HEK293 (cell line): ENCODE measurements around the gene BCAS3.

ENCODE experiments used
- CTCF ChIA-PET: fragments of 350-600 bp; formaldehyde crosslinking; extraction: SDS; loops from one replicate; lab custom pipeline; 2021; ENCODE audit warnings: antibody characterized with exemption; lab: Yijun Ruan, JAX
- POLR2A ChIA-PET: fragments of 300-600 bp; formaldehyde crosslinking; extraction: SDS; loops from one replicate; lab custom pipeline; 2020; ENCODE audit warnings: antibody characterized with exemption, inconsistent platforms; lab: Yijun Ruan, JAX
- H3K27ac ChIP-seq: fragments of 200-500 bp; sonication (Bioruptor generic); 2 replicates; pipeline ENCODE4 v1.5.1; 2014; ENCODE audit warnings: low read depth, low read length, control low read depth, inconsistent platforms; ENCODE audit errors: extremely low read depth
- H3K36me3 ChIP-seq, 2 experiments: fragments of 200-500 bp in 1 of 2; sonication (Bioruptor generic) in 1 of 2; 1 replicate in 1 of 2; 2 replicates in 1 of 2; pipeline ENCODE4 v1.5.1; 2014 to 2017; ENCODE audit warnings: inconsistent platforms in 2 of 2, low read length in 2 of 2; ENCODE audit not compliant: control insufficient read depth in 2 of 2, insufficient read depth in 1 of 2
- H3K4me1 ChIP-seq: fragments of 200-500 bp; sonication (Bioruptor generic); 2 replicates; pipeline ENCODE4 v1.5.1; 2014; ENCODE audit warnings: mild to moderate bottlenecking, low read length, inconsistent platforms; ENCODE audit not compliant: control insufficient read depth, insufficient read depth
- H3K4me3 ChIP-seq: 2 replicates; pipeline ENCODE4 v1.5.1; 2011; ENCODE audit warnings: low read depth, mild to moderate bottlenecking, control low read depth, low read length, moderate library complexity
- H3K9me3 ChIP-seq: fragments of 200-500 bp; sonication (Bioruptor generic); 2 replicates; pipeline ENCODE4 v1.5.1; 2014; ENCODE audit warnings: low read depth, low read length, inconsistent platforms; ENCODE audit not compliant: control insufficient read depth, insufficient read depth
- HOXA7 ChIP-seq: sonication (generic); formaldehyde crosslinking; IDR thresholded peaks from 2 replicates; pipeline ENCODE4 v1.8.1; 2022; ENCODE audit warnings: missing genetic modification reagents, borderline replicate concordance
- HOXC10 ChIP-seq: sonication (generic); formaldehyde crosslinking; IDR thresholded peaks from 2 replicates; pipeline ENCODE4 v1.8.1; 2023; ENCODE audit warnings: mild to moderate bottlenecking, missing genetic modification reagents
- PATZ1 ChIP-seq: fragments of 450-650 bp; formaldehyde crosslinking; IDR thresholded peaks from 2 replicates; pipeline ENCODE4 v1.5.1; 2016; ENCODE audit warnings: missing biosample characterization, missing genetic modification characterization
- PRDM4 ChIP-seq: fragments of 450-650 bp; formaldehyde crosslinking; IDR thresholded peaks from 2 replicates; pipeline ENCODE4 v1.5.1; 2017; ENCODE audit warnings: missing biosample characterization, missing genetic modification characterization
- ZEB2 ChIP-seq: fragments of 450-650 bp; formaldehyde crosslinking; IDR thresholded peaks from 2 replicates; pipeline ENCODE4 v1.5.1; 2016; ENCODE audit warnings: missing biosample characterization, missing genetic modification characterization
- ZNF19 ChIP-seq: fragments of 450-650 bp; formaldehyde crosslinking; IDR thresholded peaks from 2 replicates; pipeline ENCODE4; 2016; ENCODE audit warnings: missing biosample characterization, missing genetic modification characterization, low read depth
- ZNF560 ChIP-seq: fragments of 450-650 bp; formaldehyde crosslinking; IDR thresholded peaks from 2 replicates; pipeline ENCODE4 v1.5.1; 2017; ENCODE audit warnings: missing biosample characterization, missing genetic modification characterization, borderline replicate concordance
- ZNF571 ChIP-seq: fragments of 450-650 bp; formaldehyde crosslinking; IDR thresholded peaks from 2 replicates; pipeline ENCODE4 v1.5.0; 2017; ENCODE audit warnings: missing biosample characterization, missing genetic modification characterization
- ZNF600 ChIP-seq: fragments of 450-650 bp; formaldehyde crosslinking; IDR thresholded peaks from 2 replicates; pipeline ENCODE4 v1.5.1; 2016; ENCODE audit warnings: missing biosample characterization, missing genetic modification characterization
- ZNF610 ChIP-seq: fragments of 450-650 bp; formaldehyde crosslinking; IDR thresholded peaks from 2 replicates; pipeline ENCODE4 v1.5.1; 2016; ENCODE audit warnings: missing biosample characterization, missing genetic modification characterization, borderline replicate concordance
- ZNF791 ChIP-seq: fragments of 450-650 bp; formaldehyde crosslinking; IDR thresholded peaks from 2 replicates; pipeline ENCODE4 v1.5.1; 2016; ENCODE audit warnings: missing biosample characterization, missing genetic modification characterization
- ZNF792 ChIP-seq: fragments of 450-650 bp; formaldehyde crosslinking; IDR thresholded peaks from 2 replicates; pipeline ENCODE4 v1.5.1; 2016; ENCODE audit warnings: missing biosample characterization, missing genetic modification characterization
- ZNF843 ChIP-seq: fragments of 450-650 bp; formaldehyde crosslinking; IDR thresholded peaks from 2 replicates; pipeline ENCODE4 v1.5.1; 2016; ENCODE audit warnings: missing biosample characterization, missing genetic modification characterization
- TF ChIP-seq, protein P1 (sequence below): fragments of 450-650 bp; formaldehyde crosslinking; IDR thresholded peaks from 2 replicates; pipeline ENCODE4 v1.5.1; 2017; ENCODE audit warnings: missing biosample characterization, missing genetic modification characterization
- TF ChIP-seq, protein P2 (sequence below): fragments of 450-650 bp; formaldehyde crosslinking; IDR thresholded peaks from 2 replicates; pipeline ENCODE4 v1.5.1; 2016; ENCODE audit warnings: missing biosample characterization, missing genetic modification characterization
- TF ChIP-seq, protein P3 (sequence below): fragments of 450-650 bp; formaldehyde crosslinking; IDR thresholded peaks from 2 replicates; pipeline ENCODE4 v1.5.1; 2016; ENCODE audit warnings: missing biosample characterization, missing genetic modification characterization
- TF ChIP-seq, protein P4 (sequence below): fragments of 450-650 bp; formaldehyde crosslinking; IDR thresholded peaks from 2 replicates; pipeline ENCODE4 v1.5.1; 2016; ENCODE audit warnings: missing biosample characterization, missing genetic modification characterization

The BCAS3 gene

DNA sequence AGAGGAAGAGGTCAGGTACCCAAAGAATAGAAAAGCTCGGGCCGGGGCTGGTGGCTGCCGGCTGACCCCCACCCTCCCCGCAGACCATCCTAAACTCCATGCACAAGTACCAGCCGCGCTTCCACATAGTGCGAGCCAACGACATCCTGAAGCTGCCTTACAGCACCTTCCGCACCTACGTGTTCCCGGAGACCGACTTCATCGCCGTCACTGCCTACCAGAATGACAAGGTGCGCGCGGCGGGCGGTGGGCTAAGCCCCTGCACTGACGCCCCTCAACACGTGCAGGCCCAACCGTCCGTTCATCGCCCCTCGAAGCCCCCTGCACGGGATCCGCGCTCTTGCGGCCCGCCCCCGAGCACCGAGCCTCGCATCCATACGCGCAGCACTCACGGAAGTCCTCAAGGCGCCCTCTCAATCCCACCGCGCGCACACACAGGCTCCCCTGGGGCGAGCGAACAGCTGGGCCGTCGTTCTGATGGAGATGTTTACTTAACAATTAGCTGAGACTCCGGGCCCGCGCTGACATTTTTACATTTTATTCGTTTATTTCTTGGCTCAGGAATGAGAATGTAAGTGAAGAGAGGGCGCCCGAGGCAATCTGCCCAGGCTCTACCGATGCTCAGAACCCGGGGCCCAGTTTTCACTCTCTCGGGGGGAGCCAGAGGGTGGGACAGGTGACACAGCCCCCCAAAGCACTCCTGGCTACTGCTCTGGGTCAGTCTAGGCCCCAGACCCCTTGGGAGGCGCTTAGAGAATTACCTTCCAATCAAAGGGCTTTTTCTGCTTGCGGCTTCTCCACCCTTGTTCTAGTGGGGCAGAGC is 725.5 kb downstream of the BCAS3 start (continued):
- TF ChIP-seq HOXC10 (CRISPR knock-in tag): no peak

- ChIA-PET POLR2A (no interaction called here), CTCF (interaction anchor here (0.7 kb wide), 2 partner anchors 8 to 392 kb away, joined by 3 read pairs; no protein-coding TSS in a partner anchor)
- no peak overlapping the region for H3K4me3 ChIP-seq
- no peak overlapping the region for H3K27ac ChIP-seq
- H3K9me3 ChIP-seq: no peaks in the 10 kb centered on the region
- TF ChIP-seq ZEB2 (tag by site-specific recombination) (no peak), ZNF19 (tag by site-specific recombination) (no peak), ZNF843 (tag by site-specific recombination) (no peak), HOXA7 (CRISPR knock-in tag) (no peak), ZNF792 (tag by site-specific recombination) (no peak), ZNF791 (tag by site-specific recombination) (no peak), PRDM4 (tag by site-specific recombination) (no peak), ZNF600 (tag by site-specific recombination) (no peak), ZNF610 (tag by site-specific recombination) (no peak), ZNF560 (tag by site-specific recombination) (no peak), PATZ1 (tag by site-specific recombination) (no peak), ZNF571 (no peak)
- TF ChIP-seq, protein P1, sequence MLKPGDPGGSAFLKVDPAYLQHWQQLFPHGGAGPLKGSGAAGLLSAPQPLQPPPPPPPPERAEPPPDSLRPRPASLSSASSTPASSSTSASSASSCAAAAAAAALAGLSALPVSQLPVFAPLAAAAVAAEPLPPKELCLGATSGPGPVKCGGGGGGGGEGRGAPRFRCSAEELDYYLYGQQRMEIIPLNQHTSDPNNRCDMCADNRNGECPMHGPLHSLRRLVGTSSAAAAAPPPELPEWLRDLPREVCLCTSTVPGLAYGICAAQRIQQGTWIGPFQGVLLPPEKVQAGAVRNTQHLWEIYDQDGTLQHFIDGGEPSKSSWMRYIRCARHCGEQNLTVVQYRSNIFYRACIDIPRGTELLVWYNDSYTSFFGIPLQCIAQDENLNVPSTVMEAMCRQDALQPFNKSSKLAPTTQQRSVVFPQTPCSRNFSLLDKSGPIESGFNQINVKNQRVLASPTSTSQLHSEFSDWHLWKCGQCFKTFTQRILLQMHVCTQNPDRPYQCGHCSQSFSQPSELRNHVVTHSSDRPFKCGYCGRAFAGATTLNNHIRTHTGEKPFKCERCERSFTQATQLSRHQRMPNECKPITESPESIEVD (tag by site-specific recombination): no peak
- TF ChIP-seq, protein P2, sequence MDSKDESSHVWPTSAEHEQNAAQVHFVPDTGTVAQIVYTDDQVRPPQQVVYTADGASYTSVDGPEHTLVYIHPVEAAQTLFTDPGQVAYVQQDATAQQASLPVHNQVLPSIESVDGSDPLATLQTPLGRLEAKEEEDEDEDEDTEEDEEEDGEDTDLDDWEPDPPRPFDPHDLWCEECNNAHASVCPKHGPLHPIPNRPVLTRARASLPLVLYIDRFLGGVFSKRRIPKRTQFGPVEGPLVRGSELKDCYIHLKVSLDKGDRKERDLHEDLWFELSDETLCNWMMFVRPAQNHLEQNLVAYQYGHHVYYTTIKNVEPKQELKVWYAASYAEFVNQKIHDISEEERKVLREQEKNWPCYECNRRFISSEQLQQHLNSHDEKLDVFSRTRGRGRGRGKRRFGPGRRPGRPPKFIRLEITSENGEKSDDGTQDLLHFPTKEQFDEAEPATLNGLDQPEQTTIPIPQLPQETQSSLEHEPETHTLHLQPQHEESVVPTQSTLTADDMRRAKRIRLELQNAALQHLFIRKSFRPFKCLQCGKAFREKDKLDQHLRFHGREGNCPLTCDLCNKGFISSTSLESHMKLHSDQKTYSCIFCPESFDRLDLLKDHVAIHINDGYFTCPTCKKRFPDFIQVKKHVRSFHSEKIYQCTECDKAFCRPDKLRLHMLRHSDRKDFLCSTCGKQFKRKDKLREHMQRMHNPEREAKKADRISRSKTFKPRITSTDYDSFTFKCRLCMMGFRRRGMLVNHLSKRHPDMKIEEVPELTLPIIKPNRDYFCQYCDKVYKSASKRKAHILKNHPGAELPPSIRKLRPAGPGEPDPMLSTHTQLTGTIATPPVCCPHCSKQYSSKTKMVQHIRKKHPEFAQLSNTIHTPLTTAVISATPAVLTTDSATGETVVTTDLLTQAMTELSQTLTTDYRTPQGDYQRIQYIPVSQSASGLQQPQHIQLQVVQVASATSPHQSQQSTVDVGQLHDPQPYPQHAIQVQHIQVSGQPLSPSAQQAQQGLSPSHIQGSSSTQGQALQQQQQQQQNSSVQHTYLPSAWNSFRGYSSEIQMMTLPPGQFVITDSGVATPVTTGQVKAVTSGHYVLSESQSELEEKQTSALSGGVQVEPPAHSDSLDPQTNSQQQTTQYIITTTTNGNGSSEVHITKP (tag by site-specific recombination): no peak
- TF ChIP-seq, protein P3, sequence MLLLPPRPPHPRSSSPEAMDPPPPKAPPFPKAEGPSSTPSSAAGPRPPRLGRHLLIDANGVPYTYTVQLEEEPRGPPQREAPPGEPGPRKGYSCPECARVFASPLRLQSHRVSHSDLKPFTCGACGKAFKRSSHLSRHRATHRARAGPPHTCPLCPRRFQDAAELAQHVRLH (tag by site-specific recombination): no peak
- TF ChIP-seq, protein P4, sequence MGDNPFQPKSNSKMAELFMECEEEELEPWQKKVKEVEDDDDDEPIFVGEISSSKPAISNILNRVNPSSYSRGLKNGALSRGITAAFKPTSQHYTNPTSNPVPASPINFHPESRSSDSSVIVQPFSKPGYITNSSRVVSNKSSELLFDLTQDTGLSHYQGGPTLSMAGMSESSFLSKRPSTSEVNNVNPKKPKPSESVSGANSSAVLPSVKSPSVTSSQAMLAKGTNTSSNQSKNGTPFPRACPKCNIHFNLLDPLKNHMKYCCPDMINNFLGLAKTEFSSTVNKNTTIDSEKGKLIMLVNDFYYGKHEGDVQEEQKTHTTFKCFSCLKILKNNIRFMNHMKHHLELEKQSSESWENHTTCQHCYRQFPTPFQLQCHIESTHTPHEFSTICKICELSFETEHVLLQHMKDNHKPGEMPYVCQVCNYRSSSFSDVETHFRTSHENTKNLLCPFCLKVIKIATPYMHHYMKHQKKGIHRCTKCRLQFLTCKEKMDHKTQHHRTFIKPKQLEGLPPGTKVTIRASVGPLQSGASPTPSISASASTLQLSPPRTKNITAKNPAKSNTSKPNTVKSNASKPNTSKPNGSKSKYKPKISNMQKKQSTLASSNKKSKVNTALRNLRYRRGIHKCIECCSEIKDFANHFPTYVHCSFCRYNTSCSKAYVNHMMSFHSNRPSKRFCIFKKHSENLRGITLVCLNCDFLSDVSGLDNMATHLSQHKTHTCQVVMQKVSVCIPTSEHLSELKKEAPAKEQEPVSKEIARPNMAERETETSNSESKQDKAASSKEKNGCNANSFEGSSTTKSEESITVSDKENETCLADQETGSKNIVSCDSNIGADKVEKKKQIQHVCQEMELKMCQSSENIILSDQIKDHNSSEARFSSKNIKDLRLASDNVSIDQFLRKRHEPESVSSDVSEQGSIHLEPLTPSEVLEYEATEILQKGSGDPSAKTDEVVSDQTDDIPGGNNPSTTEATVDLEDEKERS (tag by site-specific recombination): no peak
- H3K4me1 ChIP-seq: 0 out of 2 replicates have a peak, but pooled peaks cover 3% of the 10 kb centered on the region
- peaks cover 5 to 74% of the 10 kb centered on the region in 2 experiments; a peak in 2 of 3 replicates for H3K36me3 ChIP-seq
Measured at GRCh38 chr17:61403801-61404662, 726.4 kb downstream of the BCAS3 start.
